Panc1 (cell line): ENCODE data around the gene PGAM1. TPM values are rescaled to one million over a fixed set of nuclear protein-coding genes. Genes with fewer than 3 reads are reported as not detected.

ENCODE experiments used
- ATAC-seq: fragments of 200-7000 bp; cut with Tn5 transposase; 2 replicates; pipeline ENCODE4 v1.9.1; 2020; ENCODE audit warnings: mild to moderate bottlenecking, moderate library complexity
- BruUV-seq: library from RNA; stranded (reverse); fragments of 400-500 nt; replicated peaks from 2 replicates; lab custom pipeline; 2021; lab: Mats Ljungman, UMichigan
- CTCF ChIA-PET: fragments of 300-600 bp; sonication (Branson Sonifier 250); formaldehyde crosslinking; loops from one replicate; lab custom pipeline; 2022; ENCODE audit warnings: antibody characterized with exemption; lab: Charles Lee
- POLR2A ChIA-PET: fragments of 300-600 bp; sonication (Branson Sonifier 250); formaldehyde crosslinking; loops from one replicate; lab custom pipeline; 2022; ENCODE audit warnings: antibody characterized with exemption; lab: Charles Lee
- DNase-seq: peaks from one replicate; pipeline ENCODE4 v3.0.0-alpha.2; 2010; ENCODE audit warnings: low read depth, low spot score
- H3K27ac ChIP-seq: 2 replicates; pipeline ENCODE4 v1.5.1; 2011; ENCODE audit warnings: mild to moderate bottlenecking, low read length, inconsistent platforms
- H3K27me3 ChIP-seq: fragments of 200-500 bp; sonication (Bioruptor generic); 2 replicates; pipeline ENCODE4 v1.6.0; 2014; ENCODE audit warnings: low read length, inconsistent platforms; ENCODE audit not compliant: control insufficient read depth, insufficient read depth
- H3K36me3 ChIP-seq: fragments of 200-500 bp; sonication (Bioruptor generic); 2 replicates; pipeline ENCODE4 v1.5.1; 2014; ENCODE audit warnings: inconsistent platforms, mild to moderate bottlenecking, low read length, moderate library complexity; ENCODE audit not compliant: control insufficient read depth, insufficient read depth
- H3K4me1 ChIP-seq: 2 replicates; pipeline ENCODE4 v1.5.1; 2011; ENCODE audit warnings: inconsistent platforms, mild to moderate bottlenecking, low read length, moderate library complexity; ENCODE audit not compliant: control insufficient read depth, insufficient read depth
- H3K4me3 ChIP-seq, 2 experiments: 2 replicates each; pipeline ENCODE4 v1.5.1; 2011 to 2012; ENCODE audit warnings: low read depth in 2 of 2, low read length in 2 of 2, mild to moderate bottlenecking in 2 of 2, inconsistent platforms in 1 of 2, moderate library complexity in 1 of 2
- H3K9me3 ChIP-seq: fragments of 200-500 bp; sonication (Bioruptor generic); 2 replicates; pipeline ENCODE4 v1.5.1; 2014; ENCODE audit warnings: low read depth, mild to moderate bottlenecking, inconsistent platforms, low read length, moderate library complexity; ENCODE audit not compliant: control insufficient read depth, insufficient read depth
- POLR2AphosphoS5 ChIP-seq: IDR thresholded peaks from 2 replicates; pipeline ENCODE4 v1.6.1; 2012; ENCODE audit warnings: mild to moderate bottlenecking, low read depth, low read length, moderate library complexity
- SIN3A ChIP-seq: IDR thresholded peaks from 2 replicates; pipeline ENCODE4 v1.6.1; 2012; ENCODE audit warnings: low read depth, mild to moderate bottlenecking, low read length, moderate library complexity, borderline replicate concordance; ENCODE audit not compliant: insufficient read depth
- TCF7L2 ChIP-seq: IDR thresholded peaks from 2 replicates; pipeline ENCODE4 v1.6.1; 2011; ENCODE audit warnings: mild to moderate bottlenecking, low read depth, low read length, inconsistent platforms
- in situ Hi-C: cut with HindIII; loops from 2 replicates; pipeline ENCODE4 v1.10.0; 2016; ENCODE audit warnings: low sequenced_read_pairs, low pct_unique_long_range_greater_than_20kb
- intact Hi-C: fragments of 100-400 bp; cut with micrococcal nuclease; formaldehyde crosslinking; loops from one replicate; pipeline ENCODE4 v1.10.0; 2022; ENCODE audit not compliant: unreplicated experiment
- total RNA-seq: library from RNA; stranded (reverse); gene quantifications from one replicate; pipeline ENCODE4 v1.2.1, GENCODE V29; 2021; ENCODE audit not compliant: unreplicated experiment
- TF ChIP-seq, protein P1 (sequence below), 2 experiments: IDR thresholded peaks; 2 replicates each; pipeline ENCODE4 v1.6.1; 2011 to 2012; ENCODE audit warnings: low read depth in 2 of 2, control low read depth in 1 of 2, low read length in 1 of 2, mild to moderate bottlenecking in 1 of 2, moderate library complexity in 1 of 2; ENCODE audit not compliant: insufficient read depth in 1 of 2
- TF ChIP-seq, protein P2 (sequence below): fragments of 450-650 bp; IDR thresholded peaks from 2 replicates; pipeline ENCODE4 v1.5.1; 2017; ENCODE audit warnings: mild to moderate bottlenecking

PGAM1 gene
- total RNA-seq, 1 experiment from 2014 or later: 726 TPM

DNA sequence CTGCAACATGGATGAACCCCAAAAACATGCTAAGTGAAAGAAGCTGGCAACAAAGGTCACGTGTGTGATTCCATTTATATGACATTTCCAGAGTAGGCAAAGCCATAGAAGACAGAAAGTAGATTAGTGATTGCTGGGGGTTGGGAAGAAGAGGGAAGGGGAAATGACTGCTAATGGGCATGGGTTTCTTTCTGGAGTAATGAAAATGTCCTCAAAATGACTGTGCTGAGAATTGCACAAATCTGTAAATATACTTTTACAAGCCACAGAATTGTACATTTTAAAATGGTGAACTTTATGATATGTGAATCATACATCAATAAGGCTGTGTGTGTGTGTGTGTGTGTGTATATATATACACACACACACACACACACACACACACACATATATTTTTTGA, 56.4 kb downstream of the PGAM1 start:
- no peak for TF ChIP-seq POLR2AphosphoS5
- no peak for TF ChIP-seq TCF7L2
- TF ChIP-seq, protein P1, sequence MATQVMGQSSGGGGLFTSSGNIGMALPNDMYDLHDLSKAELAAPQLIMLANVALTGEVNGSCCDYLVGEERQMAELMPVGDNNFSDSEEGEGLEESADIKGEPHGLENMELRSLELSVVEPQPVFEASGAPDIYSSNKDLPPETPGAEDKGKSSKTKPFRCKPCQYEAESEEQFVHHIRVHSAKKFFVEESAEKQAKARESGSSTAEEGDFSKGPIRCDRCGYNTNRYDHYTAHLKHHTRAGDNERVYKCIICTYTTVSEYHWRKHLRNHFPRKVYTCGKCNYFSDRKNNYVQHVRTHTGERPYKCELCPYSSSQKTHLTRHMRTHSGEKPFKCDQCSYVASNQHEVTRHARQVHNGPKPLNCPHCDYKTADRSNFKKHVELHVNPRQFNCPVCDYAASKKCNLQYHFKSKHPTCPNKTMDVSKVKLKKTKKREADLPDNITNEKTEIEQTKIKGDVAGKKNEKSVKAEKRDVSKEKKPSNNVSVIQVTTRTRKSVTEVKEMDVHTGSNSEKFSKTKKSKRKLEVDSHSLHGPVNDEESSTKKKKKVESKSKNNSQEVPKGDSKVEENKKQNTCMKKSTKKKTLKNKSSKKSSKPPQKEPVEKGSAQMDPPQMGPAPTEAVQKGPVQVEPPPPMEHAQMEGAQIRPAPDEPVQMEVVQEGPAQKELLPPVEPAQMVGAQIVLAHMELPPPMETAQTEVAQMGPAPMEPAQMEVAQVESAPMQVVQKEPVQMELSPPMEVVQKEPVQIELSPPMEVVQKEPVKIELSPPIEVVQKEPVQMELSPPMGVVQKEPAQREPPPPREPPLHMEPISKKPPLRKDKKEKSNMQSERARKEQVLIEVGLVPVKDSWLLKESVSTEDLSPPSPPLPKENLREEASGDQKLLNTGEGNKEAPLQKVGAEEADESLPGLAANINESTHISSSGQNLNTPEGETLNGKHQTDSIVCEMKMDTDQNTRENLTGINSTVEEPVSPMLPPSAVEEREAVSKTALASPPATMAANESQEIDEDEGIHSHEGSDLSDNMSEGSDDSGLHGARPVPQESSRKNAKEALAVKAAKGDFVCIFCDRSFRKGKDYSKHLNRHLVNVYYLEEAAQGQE (IDR thresholded peaks at IDR 0.05; ENCODE audit: insufficient read depth in 1 of 2, low read depth in 2 of 2, low read length in 1 of 2): no peak
- TF ChIP-seq, protein P2, sequence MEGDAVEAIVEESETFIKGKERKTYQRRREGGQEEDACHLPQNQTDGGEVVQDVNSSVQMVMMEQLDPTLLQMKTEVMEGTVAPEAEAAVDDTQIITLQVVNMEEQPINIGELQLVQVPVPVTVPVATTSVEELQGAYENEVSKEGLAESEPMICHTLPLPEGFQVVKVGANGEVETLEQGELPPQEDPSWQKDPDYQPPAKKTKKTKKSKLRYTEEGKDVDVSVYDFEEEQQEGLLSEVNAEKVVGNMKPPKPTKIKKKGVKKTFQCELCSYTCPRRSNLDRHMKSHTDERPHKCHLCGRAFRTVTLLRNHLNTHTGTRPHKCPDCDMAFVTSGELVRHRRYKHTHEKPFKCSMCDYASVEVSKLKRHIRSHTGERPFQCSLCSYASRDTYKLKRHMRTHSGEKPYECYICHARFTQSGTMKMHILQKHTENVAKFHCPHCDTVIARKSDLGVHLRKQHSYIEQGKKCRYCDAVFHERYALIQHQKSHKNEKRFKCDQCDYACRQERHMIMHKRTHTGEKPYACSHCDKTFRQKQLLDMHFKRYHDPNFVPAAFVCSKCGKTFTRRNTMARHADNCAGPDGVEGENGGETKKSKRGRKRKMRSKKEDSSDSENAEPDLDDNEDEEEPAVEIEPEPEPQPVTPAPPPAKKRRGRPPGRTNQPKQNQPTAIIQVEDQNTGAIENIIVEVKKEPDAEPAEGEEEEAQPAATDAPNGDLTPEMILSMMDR: no peak
- TF ChIP-seq SIN3A: no peak
- H3K36me3 ChIP-seq: peaks cover 27% of the 10 kb centered on the region
- H3K4me3 ChIP-seq: no peak overlapping the region
- in situ Hi-C loops: no loop called here
- DNase-seq: no peak
- ChIA-PET POLR2A (no interaction called here), CTCF (no interaction called here)
- no peaks in the 10 kb centered on the region for H3K27me3 ChIP-seq
- H3K4me1 ChIP-seq: peaks cover 10% of the 10 kb centered on the region
- intact Hi-C loops: no loop called here
- no peaks in the 10 kb centered on the region for H3K9me3 ChIP-seq
- H3K27ac ChIP-seq: no peak overlapping the region
- no TSS peak for BruUV-seq
- ATAC-seq: no peak

Other genes with a start within 250 kb of the PGAM1 start
- gene SLIT1, start 240.2 kb upstream of the PGAM1 start, total RNA-seq: 2.6 TPM
- 28.9 TPM for gene ARHGAP19, start 133.6 kb upstream of the PGAM1 start, total RNA-seq
- gene FRAT1, start 106.9 kb upstream of the PGAM1 start, total RNA-seq: 5.3 TPM
- 16.7 TPM for gene FRAT2, start 91.5 kb upstream of the PGAM1 start, total RNA-seq
- 94.9 TPM for gene RRP12, start 24.9 kb upstream of the PGAM1 start, total RNA-seq
- 60.3 TPM for gene EXOSC1, start 19.8 kb downstream of the PGAM1 start, total RNA-seq
- gene ZDHHC16, start 20.0 kb downstream of the PGAM1 start, total RNA-seq: 64.5 TPM
- 83.3 TPM for gene MMS19, start 72.2 kb downstream of the PGAM1 start, total RNA-seq
- 55.6 TPM for gene UBTD1, start 72.7 kb downstream of the PGAM1 start, total RNA-seq
- 0.98 TPM for gene ANKRD2, start 146.6 kb downstream of the PGAM1 start, total RNA-seq
- 0.08 TPM for gene HOGA1, start 158.2 kb downstream of the PGAM1 start, total RNA-seq
- not detected for gene C10orf62, start 163.5 kb downstream of the PGAM1 start, total RNA-seq
- 17.9 TPM for gene MORN4, start 207.3 kb downstream of the PGAM1 start, total RNA-seq
- gene PI4K2A, start 214.5 kb downstream of the PGAM1 start, total RNA-seq: 22.8 TPM